Panc1 (cell line): ENCODE results near the gene TOB2. TPM values are rescaled to one million over a fixed set of nuclear protein-coding genes. Genes with fewer than 3 reads are reported as not detected.

Experiments used
- ATAC-seq: fragments of 200-7000 bp; cut with Tn5 transposase; 2 replicates; pipeline ENCODE4 v1.9.1; 2020; ENCODE audit warnings: mild to moderate bottlenecking, moderate library complexity
- BruUV-seq: library from RNA; stranded (reverse); fragments of 400-500 nt; replicated peaks from 2 replicates; lab custom pipeline; 2021; lab: Mats Ljungman, UMichigan
- CTCF ChIA-PET: fragments of 300-600 bp; sonication (Branson Sonifier 250); formaldehyde crosslinking; loops from one replicate; lab custom pipeline; 2022; ENCODE audit warnings: antibody characterized with exemption; lab: Charles Lee
- POLR2A ChIA-PET: fragments of 300-600 bp; sonication (Branson Sonifier 250); formaldehyde crosslinking; loops from one replicate; lab custom pipeline; 2022; ENCODE audit warnings: antibody characterized with exemption; lab: Charles Lee
- DNase-seq: peaks from one replicate; pipeline ENCODE4 v3.0.0-alpha.2; 2010; ENCODE audit warnings: low read depth, low spot score
- H3K27ac ChIP-seq: 2 replicates; pipeline ENCODE4 v1.5.1; 2011; ENCODE audit warnings: mild to moderate bottlenecking, low read length, inconsistent platforms
- H3K27me3 ChIP-seq: fragments of 200-500 bp; sonication (Bioruptor generic); 2 replicates; pipeline ENCODE4 v1.6.0; 2014; ENCODE audit warnings: low read length, inconsistent platforms; ENCODE audit not compliant: control insufficient read depth, insufficient read depth
- H3K36me3 ChIP-seq: fragments of 200-500 bp; sonication (Bioruptor generic); 2 replicates; pipeline ENCODE4 v1.5.1; 2014; ENCODE audit warnings: inconsistent platforms, mild to moderate bottlenecking, low read length, moderate library complexity; ENCODE audit not compliant: control insufficient read depth, insufficient read depth
- H3K4me1 ChIP-seq: 2 replicates; pipeline ENCODE4 v1.5.1; 2011; ENCODE audit warnings: inconsistent platforms, mild to moderate bottlenecking, low read length, moderate library complexity; ENCODE audit not compliant: control insufficient read depth, insufficient read depth
- H3K4me3 ChIP-seq, 2 experiments: 2 replicates each; pipeline ENCODE4 v1.5.1; 2011 to 2012; ENCODE audit warnings: low read depth in 2 of 2, low read length in 2 of 2, mild to moderate bottlenecking in 2 of 2, inconsistent platforms in 1 of 2, moderate library complexity in 1 of 2
- H3K9me3 ChIP-seq: fragments of 200-500 bp; sonication (Bioruptor generic); 2 replicates; pipeline ENCODE4 v1.5.1; 2014; ENCODE audit warnings: low read depth, mild to moderate bottlenecking, inconsistent platforms, low read length, moderate library complexity; ENCODE audit not compliant: control insufficient read depth, insufficient read depth
- CTCF ChIP-seq: fragments of 450-650 bp; IDR thresholded peaks from 2 replicates; pipeline ENCODE4 v1.5.1; 2017; ENCODE audit warnings: mild to moderate bottlenecking
- POLR2AphosphoS5 ChIP-seq: IDR thresholded peaks from 2 replicates; pipeline ENCODE4 v1.6.1; 2012; ENCODE audit warnings: mild to moderate bottlenecking, low read depth, low read length, moderate library complexity
- REST ChIP-seq, 2 experiments: IDR thresholded peaks; 2 replicates each; pipeline ENCODE4 v1.6.1; 2011 to 2012; ENCODE audit warnings: low read depth in 2 of 2, control low read depth in 1 of 2, low read length in 1 of 2, mild to moderate bottlenecking in 1 of 2, moderate library complexity in 1 of 2; ENCODE audit not compliant: insufficient read depth in 1 of 2
- SIN3A ChIP-seq: IDR thresholded peaks from 2 replicates; pipeline ENCODE4 v1.6.1; 2012; ENCODE audit warnings: low read depth, mild to moderate bottlenecking, low read length, moderate library complexity, borderline replicate concordance; ENCODE audit not compliant: insufficient read depth
- TCF7L2 ChIP-seq: IDR thresholded peaks from 2 replicates; pipeline ENCODE4 v1.6.1; 2011; ENCODE audit warnings: mild to moderate bottlenecking, low read depth, low read length, inconsistent platforms
- in situ Hi-C: cut with HindIII; loops from 2 replicates; pipeline ENCODE4 v1.10.0; 2016; ENCODE audit warnings: low sequenced_read_pairs, low pct_unique_long_range_greater_than_20kb
- intact Hi-C: fragments of 100-400 bp; cut with micrococcal nuclease; formaldehyde crosslinking; loops from one replicate; pipeline ENCODE4 v1.10.0; 2022; ENCODE audit not compliant: unreplicated experiment
- total RNA-seq: library from RNA; stranded (reverse); gene quantifications from one replicate; pipeline ENCODE4 v1.2.1, GENCODE V29; 2021; ENCODE audit not compliant: unreplicated experiment

TOB2 gene
- total RNA-seq, 1 experiment from 2014 or later, result 43.6 TPM

- ATAC-seq (peak; percentile 58), DNase-seq (no peak)
- H3K4me3 ChIP-seq, result peak overlapping the region; percentile 73 to 92
- H3K36me3 ChIP-seq, result peaks cover 18% of the 10 kb centered on the region
- H3K9me3 ChIP-seq, result no peaks in the 10 kb centered on the region
- BruUV-seq, result no TSS peak
- TF ChIP-seq TCF7L2, result no peak
- no peak for TF ChIP-seq REST (IDR thresholded peaks at IDR 0.05; ENCODE audit: insufficient read depth in 1 of 2, low read depth in 2 of 2, low read length in 1 of 2)
- no peak for TF ChIP-seq POLR2AphosphoS5
- TF ChIP-seq SIN3A, result 0 out of 2 replicates have a peak, but pooled peaks have one; percentile 32
- TF ChIP-seq CTCF, result no peak
- intact Hi-C loops, result no loop called here
- peak overlapping the region; percentile 95 for H3K27ac ChIP-seq
- in situ Hi-C loops, result no loop called here
- ChIA-PET POLR2A (interaction anchor here (1.2 kb wide), 1 partner anchor 23 kb away, joined by 14 read pairs; the partner anchor contains the start of gene TOB2), CTCF (no interaction called here)
- H3K4me1 ChIP-seq, result peaks cover 11% of the 10 kb centered on the region
- H3K27me3 ChIP-seq, result no peaks in the 10 kb centered on the region
Measured at GRCh38 chr22:41469218-41469851, 22.7 kb upstream of the TOB2 start.

- ATAC-seq (peak; percentile 98), DNase-seq (peak; percentile 98)
- in situ Hi-C loops, result no loop called here
- no peaks in the 10 kb centered on the region for H3K27me3 ChIP-seq
- peaks cover 19% of the 10 kb centered on the region for H3K36me3 ChIP-seq
- peak within 1 kb of the TSS; percentile 73 to 92 for H3K4me3 ChIP-seq
- peak within 1 kb of the TSS; percentile 95 for H3K27ac ChIP-seq
- no peak for TF ChIP-seq CTCF
- TF ChIP-seq REST (IDR thresholded peaks at IDR 0.05; ENCODE audit: insufficient read depth in 1 of 2, low read depth in 2 of 2, low read length in 1 of 2), result no peak
- TF ChIP-seq POLR2AphosphoS5, result peak; percentile 55; the same call in 1 of the 2 replicates
- 0 out of 2 replicates have a peak, but pooled peaks have one; percentile 35 for TF ChIP-seq SIN3A
- TF ChIP-seq TCF7L2, result peak; percentile 80
- no peaks in the 10 kb centered on the region for H3K9me3 ChIP-seq
- CTCF ChIA-PET, result interaction anchor here (0.6 kb wide), 2 partner anchors 38 to 136 kb away, joined by 8 to 10 read pairs; no protein-coding TSS in a partner anchor
- intact Hi-C loops, result no loop called here
- H3K4me1 ChIP-seq, result peaks cover 11% of the 10 kb centered on the region
- POLR2A ChIA-PET, result interaction anchor here (0.7 to 1.2 kb wide), 3 partner anchors 22 to 58 kb away, joined by 3 to 14 read pairs (median 7); partner anchors contain the start of gene TOB2
- BruUV-seq, result no TSS peak
Measured at GRCh38 chr22:41468381-41469217, 22.0 kb upstream of the TOB2 start, which contains the start of the genes ACO2 and PHF5A. Gene ACO2, plus strand, starts transcription at chr22:41469117. Its CDS starts 30 bp downstream, at chr22:41469147. Gene PHF5A, minus strand, starts transcription at chr22:41468692. Its CDS starts 39 bp downstream, at chr22:41468653.
